Measurements from ENCODE around the gene MBD6.

MBD6 gene

DNA sequence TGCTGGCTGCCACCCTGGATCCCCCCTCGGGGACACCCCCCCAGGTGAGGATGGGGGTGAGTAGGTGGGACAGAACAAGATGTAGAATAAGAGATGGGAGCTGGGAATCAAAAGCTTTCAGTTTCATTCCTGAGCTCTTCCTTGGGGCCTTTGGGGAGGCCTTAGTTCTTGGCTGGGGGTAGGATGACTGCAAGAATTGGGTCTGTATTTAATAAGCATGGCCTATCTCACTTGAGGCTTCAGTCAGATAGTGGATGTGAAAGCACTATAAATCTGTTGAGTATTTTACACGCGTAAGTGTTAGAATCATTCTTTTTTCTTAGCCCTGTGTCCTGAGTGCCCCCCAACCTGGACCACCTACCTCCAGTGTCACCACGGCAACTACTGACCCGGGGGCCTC lies 4.6 kb downstream of the MBD6 start:
- no peak for ATAC-seq
- TF ChIP-seq RARB (CRISPR knock-in tag; IDR thresholded peaks at IDR 0.05) = no peak
- TF ChIP-seq GLIS3 (CRISPR knock-in tag; IDR thresholded peaks at IDR 0.05) = no peak
- TF ChIP-seq ZNF70 (CRISPR knock-in tag; IDR thresholded peaks at IDR 0.05) = no peak
- no peak for TF ChIP-seq ESRRG (CRISPR knock-in tag; IDR thresholded peaks at IDR 0.05)
- no peak for TF ChIP-seq TCF4 (CRISPR knock-in tag; IDR thresholded peaks at IDR 0.05; ENCODE audit: borderline replicate concordance)
- TF ChIP-seq CREB5 (CRISPR knock-in tag; IDR thresholded peaks at IDR 0.05; ENCODE audit: low read depth) = no peak
- no peak for TF ChIP-seq POU6F1 (CRISPR knock-in tag; IDR thresholded peaks at IDR 0.05; ENCODE audit: borderline replicate concordance, low read depth)
- no peak for TF ChIP-seq OSR1 (CRISPR knock-in tag; IDR thresholded peaks at IDR 0.05)

- TF ChIP-seq, protein P1, sequence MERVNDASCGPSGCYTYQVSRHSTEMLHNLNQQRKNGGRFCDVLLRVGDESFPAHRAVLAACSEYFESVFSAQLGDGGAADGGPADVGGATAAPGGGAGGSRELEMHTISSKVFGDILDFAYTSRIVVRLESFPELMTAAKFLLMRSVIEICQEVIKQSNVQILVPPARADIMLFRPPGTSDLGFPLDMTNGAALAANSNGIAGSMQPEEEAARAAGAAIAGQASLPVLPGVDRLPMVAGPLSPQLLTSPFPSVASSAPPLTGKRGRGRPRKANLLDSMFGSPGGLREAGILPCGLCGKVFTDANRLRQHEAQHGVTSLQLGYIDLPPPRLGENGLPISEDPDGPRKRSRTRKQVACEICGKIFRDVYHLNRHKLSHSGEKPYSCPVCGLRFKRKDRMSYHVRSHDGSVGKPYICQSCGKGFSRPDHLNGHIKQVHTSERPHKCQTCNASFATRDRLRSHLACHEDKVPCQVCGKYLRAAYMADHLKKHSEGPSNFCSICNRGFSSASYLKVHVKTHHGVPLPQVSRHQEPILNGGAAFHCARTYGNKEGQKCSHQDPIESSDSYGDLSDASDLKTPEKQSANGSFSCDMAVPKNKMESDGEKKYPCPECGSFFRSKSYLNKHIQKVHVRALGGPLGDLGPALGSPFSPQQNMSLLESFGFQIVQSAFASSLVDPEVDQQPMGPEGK (CRISPR knock-in tag; IDR thresholded peaks at IDR 0.05; ENCODE audit: borderline replicate concordance) = no peak
- TF ChIP-seq ZNF565 (CRISPR knock-in tag; conservative IDR thresholded peaks at IDR 0.05; ENCODE audit: low read depth) = no peak
- ATAC-seq = no peak
These were observed 5.6 kb downstream of the MBD6 start for GRCh38 chr12:57528176-57528575.

- no peak for ATAC-seq
- TF ChIP-seq, protein P1 (CRISPR knock-in tag; IDR thresholded peaks at IDR 0.05; ENCODE audit: borderline replicate concordance) = no peak
- TF ChIP-seq CREB5 (CRISPR knock-in tag; IDR thresholded peaks at IDR 0.05; ENCODE audit: low read depth) (no peak), ZFP3 (CRISPR knock-in tag; IDR thresholded peaks at IDR 0.05) (no peak)
These were observed 6.4 kb downstream of the MBD6 start for GRCh38 chr12:57528831-57529555.

DNA sequence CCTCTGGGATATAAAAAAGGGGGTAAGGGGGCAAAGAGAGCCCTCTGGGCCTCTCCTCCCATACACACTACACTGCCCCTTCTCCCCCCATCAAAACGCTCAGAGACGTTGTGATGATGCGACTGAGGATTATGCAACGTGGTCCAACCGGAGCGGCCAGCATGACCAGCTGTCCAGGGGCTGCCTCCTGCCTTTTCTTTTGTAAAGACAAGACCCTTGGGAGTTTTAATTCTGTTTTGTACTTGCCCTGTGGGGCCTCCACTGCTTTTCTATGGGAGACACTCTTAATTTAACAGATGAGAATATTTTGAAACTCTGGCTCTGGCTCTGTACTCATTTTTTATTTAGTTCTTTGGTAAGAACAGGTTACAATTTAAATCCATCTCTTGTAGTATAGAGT lies 7.2 kb downstream of the MBD6 start:
- ATAC-seq = no peak
- TF ChIP-seq ZNF8 (CRISPR knock-in tag; IDR thresholded peaks at IDR 0.05) (no peak), TSHZ2 (CRISPR knock-in tag; IDR thresholded peaks at IDR 0.05) (no peak), GLIS3 (CRISPR knock-in tag; IDR thresholded peaks at IDR 0.05) (no peak), POU6F1 (CRISPR knock-in tag; IDR thresholded peaks at IDR 0.05; ENCODE audit: borderline replicate concordance, low read depth) (no peak), ESRRG (CRISPR knock-in tag; IDR thresholded peaks at IDR 0.05) (no peak), ZFP3 (CRISPR knock-in tag; IDR thresholded peaks at IDR 0.05) (no peak), RARB (CRISPR knock-in tag; IDR thresholded peaks at IDR 0.05) (no peak), PPARA (CRISPR knock-in tag; IDR thresholded peaks at IDR 0.05; ENCODE audit: borderline replicate concordance) (no peak), ZNF70 (CRISPR knock-in tag; IDR thresholded peaks at IDR 0.05) (no peak), TCF4 (CRISPR knock-in tag; IDR thresholded peaks at IDR 0.05; ENCODE audit: borderline replicate concordance) (no peak), SNAI2 (CRISPR knock-in tag; IDR thresholded peaks at IDR 0.05) (no peak), ZFP30 (CRISPR knock-in tag; IDR thresholded peaks at IDR 0.05) (no peak), ARNTL (CRISPR knock-in tag; IDR thresholded peaks at IDR 0.05; ENCODE audit: borderline replicate concordance, low read depth) (no peak), CREB5 (CRISPR knock-in tag; IDR thresholded peaks at IDR 0.05; ENCODE audit: low read depth) (no peak)
- TF ChIP-seq, protein P1 (CRISPR knock-in tag; IDR thresholded peaks at IDR 0.05; ENCODE audit: borderline replicate concordance) = no peak

Data from SK-N-SH treated with all-trans-retinoic acid at 6 μM for 48 hours (cell line).